Measurements from ENCODE around the gene MCM7. TPM values are rescaled to one million over a fixed set of nuclear protein-coding genes. Genes with fewer than 3 reads are reported as not detected.
A peak's percentile ranks its signal among the peaks of the same experiment; 100 is the strongest.

The MCM7 gene
- total RNA-seq, 1 donor from 2014 or later = 212 TPM

DNA sequence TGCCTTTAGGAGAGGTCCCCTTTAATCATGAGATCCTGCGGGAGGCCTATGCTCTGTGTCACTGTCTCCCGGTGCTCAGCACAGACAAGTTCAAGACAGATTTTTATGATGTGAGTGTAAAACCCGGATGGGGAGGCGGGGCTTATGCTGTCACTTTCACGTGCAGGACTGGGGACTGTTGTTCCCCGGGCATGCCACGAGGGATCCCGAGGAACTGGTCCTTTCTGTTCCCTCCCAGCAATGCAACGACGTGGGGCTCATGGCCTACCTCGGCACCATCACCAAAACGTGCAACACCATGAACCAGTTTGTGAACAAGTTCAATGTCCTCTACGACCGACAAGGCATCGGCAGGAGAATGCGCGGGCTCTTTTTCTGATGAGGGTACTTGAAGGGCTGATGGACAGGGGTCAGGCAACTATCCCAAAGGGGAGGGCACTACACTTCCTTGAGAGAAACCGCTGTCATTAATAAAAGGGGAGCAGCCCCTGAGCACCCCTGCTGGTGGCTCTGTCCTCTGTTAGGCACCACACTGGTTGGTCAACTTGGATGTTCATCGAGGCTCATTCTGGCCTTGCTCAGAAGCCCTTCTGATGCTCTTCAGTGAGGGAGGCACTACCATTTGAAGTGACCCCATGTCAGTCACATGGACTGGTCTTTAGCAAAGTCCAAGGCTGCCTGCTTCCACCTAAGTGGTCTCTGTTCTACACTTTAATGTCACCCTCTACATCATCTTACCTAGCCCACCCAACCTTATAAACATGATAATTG is 9.6 kb downstream of the MCM7 start:
- Mint-ChIP-seq H3K4me1 (ENCODE audit: low read depth) (peaks cover 9% of the 10 kb centered on the region), H3K36me3 (ENCODE audit: insufficient read depth) (peaks cover 30% of the 10 kb centered on the region), H3K27ac (peak overlapping the region; percentile 73), H3K4me3 (ENCODE audit: low read depth) (no peak overlapping the region), H3K9me3 (ENCODE audit: low read depth) (no peaks in the 10 kb centered on the region), H3K27me3 (no peaks in the 10 kb centered on the region)
- TF ChIP-seq, protein P1, sequence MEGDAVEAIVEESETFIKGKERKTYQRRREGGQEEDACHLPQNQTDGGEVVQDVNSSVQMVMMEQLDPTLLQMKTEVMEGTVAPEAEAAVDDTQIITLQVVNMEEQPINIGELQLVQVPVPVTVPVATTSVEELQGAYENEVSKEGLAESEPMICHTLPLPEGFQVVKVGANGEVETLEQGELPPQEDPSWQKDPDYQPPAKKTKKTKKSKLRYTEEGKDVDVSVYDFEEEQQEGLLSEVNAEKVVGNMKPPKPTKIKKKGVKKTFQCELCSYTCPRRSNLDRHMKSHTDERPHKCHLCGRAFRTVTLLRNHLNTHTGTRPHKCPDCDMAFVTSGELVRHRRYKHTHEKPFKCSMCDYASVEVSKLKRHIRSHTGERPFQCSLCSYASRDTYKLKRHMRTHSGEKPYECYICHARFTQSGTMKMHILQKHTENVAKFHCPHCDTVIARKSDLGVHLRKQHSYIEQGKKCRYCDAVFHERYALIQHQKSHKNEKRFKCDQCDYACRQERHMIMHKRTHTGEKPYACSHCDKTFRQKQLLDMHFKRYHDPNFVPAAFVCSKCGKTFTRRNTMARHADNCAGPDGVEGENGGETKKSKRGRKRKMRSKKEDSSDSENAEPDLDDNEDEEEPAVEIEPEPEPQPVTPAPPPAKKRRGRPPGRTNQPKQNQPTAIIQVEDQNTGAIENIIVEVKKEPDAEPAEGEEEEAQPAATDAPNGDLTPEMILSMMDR (IDR thresholded peaks at IDR 0.05; ENCODE audit: unreplicated experiment) = no peak
- DNase-seq (ENCODE audit: low spot score, unreplicated experiment) = no peak

DNA sequence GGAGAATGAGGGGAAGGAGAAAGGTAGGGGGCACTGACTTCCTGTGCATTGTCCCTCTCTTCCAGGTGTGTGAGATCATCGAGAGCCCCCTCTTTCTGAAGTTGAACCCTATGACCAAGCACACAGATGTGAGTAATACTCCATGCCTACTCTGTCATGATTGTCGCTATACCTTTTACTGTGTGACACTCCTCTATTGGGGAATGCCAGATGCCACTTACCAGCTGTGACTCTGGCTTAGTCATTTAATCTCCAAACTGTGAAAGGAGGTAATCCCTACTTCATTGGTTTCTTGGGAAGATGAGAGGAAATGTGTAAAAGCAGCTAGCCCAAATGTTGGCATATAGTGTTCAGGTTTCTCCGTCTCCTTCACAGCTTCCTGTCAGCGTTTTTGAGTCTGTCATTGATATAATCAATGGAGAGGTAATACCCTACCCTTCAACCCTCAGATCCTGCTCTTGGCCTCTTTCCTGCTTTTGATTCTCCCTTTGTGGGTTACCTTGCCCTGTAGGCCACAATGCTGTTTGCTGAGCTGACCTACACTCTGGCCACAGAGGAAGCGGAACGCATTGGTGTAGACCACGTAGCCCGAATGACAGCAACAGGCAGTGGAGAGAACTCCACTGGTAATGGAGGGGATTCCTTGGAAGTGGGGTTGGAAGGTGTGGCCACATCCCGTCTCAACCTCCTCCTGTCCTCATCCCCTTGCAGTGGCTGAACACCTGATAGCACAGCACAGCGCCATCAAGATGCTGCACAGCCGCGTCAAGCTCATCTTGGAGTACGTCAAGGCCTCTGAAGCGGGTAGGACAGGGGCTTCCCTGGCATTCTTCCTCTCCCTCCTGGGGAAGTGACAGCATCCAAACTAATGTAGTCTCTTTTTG is 10.4 kb downstream of the MCM7 start:
- Mint-ChIP-seq H3K27me3 (no peaks in the 10 kb centered on the region), H3K27ac (peak overlapping the region; percentile 43), H3K9me3 (ENCODE audit: low read depth) (no peaks in the 10 kb centered on the region), H3K4me1 (ENCODE audit: low read depth) (peaks cover 9% of the 10 kb centered on the region), H3K4me3 (ENCODE audit: low read depth) (peak overlapping the region; percentile 93), H3K36me3 (ENCODE audit: insufficient read depth) (peaks cover 28% of the 10 kb centered on the region)
- no peak for DNase-seq (ENCODE audit: low spot score, unreplicated experiment)
- TF ChIP-seq, protein P1 (IDR thresholded peaks at IDR 0.05; ENCODE audit: unreplicated experiment) = no peak

DNA sequence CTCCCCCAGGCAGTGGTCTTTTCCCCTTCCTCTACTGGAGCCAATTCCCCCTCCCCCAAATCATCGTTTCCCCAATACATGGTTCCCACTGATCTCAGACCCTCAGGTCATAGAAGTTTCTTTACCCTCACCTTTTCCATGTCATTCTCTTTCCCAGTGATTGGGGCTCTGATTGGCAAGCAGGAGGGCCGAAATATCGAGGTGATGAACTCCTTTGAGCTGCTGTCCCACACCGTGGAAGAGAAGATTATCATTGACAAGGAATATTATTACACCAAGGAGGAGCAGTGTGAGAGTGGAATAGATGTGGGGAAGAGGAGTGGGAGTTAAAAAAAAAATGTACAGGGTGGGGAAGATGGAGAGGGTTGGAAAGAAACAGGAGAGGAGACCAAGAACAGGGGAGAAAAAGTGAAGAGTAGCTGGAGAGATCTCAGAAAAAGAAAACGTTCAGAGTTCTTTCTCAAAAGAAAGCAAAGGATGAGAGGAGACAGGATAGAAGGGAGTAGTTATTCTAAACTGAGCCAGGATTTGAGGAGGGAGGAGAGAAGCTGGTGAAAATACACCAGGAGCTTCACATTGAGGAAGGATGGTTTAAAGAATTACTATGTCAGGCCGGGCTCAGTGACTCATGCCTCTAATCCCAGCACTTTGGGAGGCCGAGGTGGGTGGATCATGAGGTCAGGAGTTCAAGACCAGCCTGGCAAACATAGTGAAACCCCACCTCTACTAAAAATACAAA is 11.6 kb downstream of the MCM7 start:
- Mint-ChIP-seq H3K4me3 (ENCODE audit: low read depth) (peak overlapping the region; percentile 93), H3K9me3 (ENCODE audit: low read depth) (no peaks in the 10 kb centered on the region), H3K4me1 (ENCODE audit: low read depth) (peaks cover 9% of the 10 kb centered on the region), H3K27ac (peak overlapping the region; percentile 91), H3K36me3 (ENCODE audit: insufficient read depth) (peaks cover 21% of the 10 kb centered on the region), H3K27me3 (no peaks in the 10 kb centered on the region)
- DNase-seq (ENCODE audit: low spot score, unreplicated experiment) = no peak
- TF ChIP-seq, protein P1 (IDR thresholded peaks at IDR 0.05; ENCODE audit: unreplicated experiment) = no peak

DNA sequence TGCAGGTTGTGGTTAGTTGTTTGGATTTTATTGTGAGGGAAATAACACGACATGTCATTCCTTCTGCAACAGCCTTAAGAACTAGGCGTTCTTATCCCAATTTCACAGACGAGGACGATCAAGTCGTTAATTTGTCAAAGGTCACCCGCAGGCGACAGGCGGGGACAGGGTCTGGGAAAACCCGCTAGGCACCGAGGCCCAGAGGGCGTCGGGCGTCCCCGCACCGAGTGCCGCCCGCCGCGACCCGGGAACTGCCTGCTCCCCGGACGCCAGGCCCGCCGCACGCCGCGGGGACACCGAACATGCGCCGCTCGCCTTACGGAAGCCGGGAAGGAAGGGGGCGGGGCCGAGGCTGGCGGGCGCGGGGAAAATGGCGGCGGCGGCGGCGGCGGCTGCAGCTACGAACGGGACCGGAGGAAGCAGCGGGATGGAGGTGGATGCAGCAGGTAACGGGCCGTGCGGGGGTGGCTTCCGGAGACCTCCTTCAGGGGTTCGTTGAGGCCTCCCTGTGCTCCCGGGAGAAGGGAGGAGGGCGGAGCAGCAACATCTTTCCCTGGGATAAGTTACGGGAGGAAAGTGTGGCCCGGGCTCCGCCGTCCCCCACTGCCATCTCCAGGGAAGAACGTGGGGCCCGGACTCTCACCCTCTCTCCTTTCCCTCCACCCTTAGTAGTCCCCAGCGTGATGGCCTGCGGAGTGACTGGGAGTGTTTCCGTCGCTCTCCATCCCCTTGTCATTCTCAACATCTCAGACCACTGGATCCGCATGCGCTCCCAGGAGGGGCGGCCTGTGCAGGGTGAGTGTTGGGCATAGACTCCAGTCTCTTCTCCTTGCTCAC is 12.4 kb downstream of the MCM7 start, which contains the start of gene COPS6:
TSS of gene COPS6 (plus strand) at position 349 of the 837 bp plus-strand sequence. CDS start at position 371, 22 bp downstream.
- no peaks in the 10 kb centered on the region for H3K27me3 Mint-ChIP-seq
- TF ChIP-seq, protein P1 (IDR thresholded peaks at IDR 0.05; ENCODE audit: unreplicated experiment) = no peak
- peaks cover 9% of the 10 kb centered on the region for H3K4me1 Mint-ChIP-seq (ENCODE audit: low read depth)
- peaks cover 20% of the 10 kb centered on the region for H3K36me3 Mint-ChIP-seq (ENCODE audit: insufficient read depth)
- no peaks in the 10 kb centered on the region for H3K9me3 Mint-ChIP-seq (ENCODE audit: low read depth)
- peak within 1 kb of the TSS; percentile 93 for H3K4me3 Mint-ChIP-seq (ENCODE audit: low read depth)
- DNase-seq (ENCODE audit: low spot score, unreplicated experiment) = peak; percentile 69
- H3K27ac Mint-ChIP-seq = peak within 1 kb of the TSS; percentile 97

Measured in progenitor cell of endocrine pancreas (in vitro differentiated cells).